GM12801 (cell line): ENCODE measurements around the gene INPP5D.

Source experiments
- TF ChIP-seq, protein P1 (sequence below): IDR thresholded peaks from one replicate; pipeline ENCODE4 v1.5.1; 2011; ENCODE audit warnings: control low read depth; ENCODE audit not compliant: insufficient read length; ENCODE audit errors: extremely low read depth

The INPP5D gene

DNA sequence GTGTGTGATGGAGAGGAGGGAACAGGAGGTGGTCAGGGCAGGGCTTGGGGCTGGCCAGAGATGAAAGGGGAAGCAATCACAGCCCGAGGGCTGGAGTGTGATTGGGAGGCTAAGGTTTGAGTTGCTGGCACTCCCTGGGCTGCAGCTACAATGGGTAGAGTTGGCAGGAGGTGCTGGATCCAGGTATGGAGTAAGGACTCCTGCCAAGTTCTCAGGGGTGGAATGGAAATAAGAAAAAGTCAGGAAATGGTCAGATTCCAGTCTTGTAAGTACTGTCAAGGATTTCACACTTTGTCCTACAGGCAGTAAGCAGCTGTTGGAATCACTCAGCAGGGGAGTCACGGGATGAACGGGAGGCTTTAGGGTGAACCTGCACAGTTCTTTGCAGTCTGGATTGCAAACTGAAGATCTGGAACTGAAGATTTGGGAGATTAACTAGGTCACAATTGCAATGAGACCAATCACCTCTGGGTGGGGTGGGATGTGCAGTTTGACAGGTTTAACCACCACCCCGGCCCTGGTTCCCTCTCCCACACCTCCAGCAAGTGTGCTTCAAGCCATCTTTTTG is 10.9 kb upstream of the INPP5D start:
- TF ChIP-seq, protein P1, sequence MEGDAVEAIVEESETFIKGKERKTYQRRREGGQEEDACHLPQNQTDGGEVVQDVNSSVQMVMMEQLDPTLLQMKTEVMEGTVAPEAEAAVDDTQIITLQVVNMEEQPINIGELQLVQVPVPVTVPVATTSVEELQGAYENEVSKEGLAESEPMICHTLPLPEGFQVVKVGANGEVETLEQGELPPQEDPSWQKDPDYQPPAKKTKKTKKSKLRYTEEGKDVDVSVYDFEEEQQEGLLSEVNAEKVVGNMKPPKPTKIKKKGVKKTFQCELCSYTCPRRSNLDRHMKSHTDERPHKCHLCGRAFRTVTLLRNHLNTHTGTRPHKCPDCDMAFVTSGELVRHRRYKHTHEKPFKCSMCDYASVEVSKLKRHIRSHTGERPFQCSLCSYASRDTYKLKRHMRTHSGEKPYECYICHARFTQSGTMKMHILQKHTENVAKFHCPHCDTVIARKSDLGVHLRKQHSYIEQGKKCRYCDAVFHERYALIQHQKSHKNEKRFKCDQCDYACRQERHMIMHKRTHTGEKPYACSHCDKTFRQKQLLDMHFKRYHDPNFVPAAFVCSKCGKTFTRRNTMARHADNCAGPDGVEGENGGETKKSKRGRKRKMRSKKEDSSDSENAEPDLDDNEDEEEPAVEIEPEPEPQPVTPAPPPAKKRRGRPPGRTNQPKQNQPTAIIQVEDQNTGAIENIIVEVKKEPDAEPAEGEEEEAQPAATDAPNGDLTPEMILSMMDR = no peak

DNA sequence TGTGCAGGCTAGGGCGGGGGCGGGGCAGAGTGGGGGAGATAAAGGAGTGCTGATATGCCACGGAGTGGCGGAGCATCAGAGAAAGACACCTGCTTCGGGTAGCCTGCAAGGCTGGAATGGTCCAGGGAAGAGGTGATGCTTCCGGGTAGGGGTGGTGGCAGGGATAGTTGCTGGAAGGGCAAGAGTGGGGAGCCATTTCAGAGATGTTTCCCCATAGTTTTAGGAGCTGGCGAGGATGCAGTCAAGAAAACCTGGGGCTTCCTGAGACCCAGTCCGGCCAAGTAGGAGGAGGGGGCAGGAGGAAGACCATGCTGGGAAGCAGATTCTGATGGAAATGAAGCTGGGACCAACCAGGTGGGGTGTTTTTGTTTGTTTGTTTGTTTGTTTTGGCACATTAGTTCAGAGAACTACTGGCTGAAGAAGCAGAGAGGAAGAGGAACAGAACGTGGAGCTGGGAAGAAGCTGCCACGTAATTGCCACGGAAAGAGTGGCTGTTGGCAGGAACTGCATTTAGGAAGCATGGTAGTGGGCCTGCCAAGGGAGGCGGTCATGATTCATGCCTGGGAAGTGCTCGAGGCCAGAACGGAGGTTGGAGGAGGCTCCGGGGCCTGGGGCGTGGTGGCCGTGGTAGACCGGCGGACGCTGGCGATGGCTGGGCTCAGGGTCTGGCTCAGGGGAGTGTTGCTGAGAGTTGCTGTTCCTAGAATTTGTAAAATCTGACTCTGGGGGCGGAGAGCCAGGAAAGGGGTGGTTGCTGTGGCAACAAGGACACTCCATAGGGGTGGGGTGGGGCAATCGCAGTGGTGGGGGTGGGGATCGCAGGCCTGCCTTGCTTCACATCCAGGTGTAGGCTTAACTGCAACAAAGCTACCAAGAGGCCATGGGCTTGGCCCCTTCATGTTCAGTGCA is 8.6 kb upstream of the INPP5D start:
- TF ChIP-seq, protein P1 = no peak

DNA sequence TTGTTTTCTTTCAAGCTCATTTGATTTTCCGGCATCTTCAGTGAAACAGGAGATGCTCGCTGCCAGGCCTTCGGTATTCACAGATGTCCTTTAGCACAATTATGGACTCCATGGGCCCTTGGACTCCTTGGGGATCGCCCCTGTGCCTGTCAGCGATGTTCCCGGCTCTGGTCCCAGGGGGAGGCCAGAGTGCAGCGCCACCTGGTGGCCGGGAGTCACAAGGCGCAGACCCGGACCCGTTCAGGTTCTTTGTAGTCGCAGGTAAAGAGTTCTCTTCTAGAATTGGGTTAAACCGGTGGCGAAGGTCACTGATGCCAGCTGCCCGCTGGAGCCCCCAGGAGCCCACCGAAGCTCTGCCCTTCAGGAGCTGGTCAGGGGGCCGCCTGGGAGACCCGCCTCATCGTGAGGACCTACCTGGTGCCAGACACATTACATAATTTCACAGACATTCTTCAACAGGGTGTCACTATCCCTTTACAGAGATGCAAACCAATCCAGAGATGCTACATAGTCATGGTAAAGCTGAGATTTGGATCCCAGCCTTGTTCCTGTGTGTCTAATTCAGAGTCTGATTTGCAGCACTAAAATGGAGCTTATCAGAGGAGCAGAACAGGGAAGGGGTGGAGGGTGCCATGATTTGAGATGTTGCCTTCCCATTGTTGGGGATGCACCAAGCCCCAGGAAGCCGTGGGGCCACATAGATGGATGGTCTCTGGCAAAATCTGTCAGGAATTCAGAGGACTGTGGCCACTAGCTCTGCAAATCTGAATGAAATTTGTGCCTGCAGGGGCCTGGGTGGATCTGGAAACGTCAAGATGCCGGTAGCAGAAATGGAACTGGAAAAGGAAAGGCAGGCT is 6.0 kb upstream of the INPP5D start:
- TF ChIP-seq, protein P1 = no peak

DNA sequence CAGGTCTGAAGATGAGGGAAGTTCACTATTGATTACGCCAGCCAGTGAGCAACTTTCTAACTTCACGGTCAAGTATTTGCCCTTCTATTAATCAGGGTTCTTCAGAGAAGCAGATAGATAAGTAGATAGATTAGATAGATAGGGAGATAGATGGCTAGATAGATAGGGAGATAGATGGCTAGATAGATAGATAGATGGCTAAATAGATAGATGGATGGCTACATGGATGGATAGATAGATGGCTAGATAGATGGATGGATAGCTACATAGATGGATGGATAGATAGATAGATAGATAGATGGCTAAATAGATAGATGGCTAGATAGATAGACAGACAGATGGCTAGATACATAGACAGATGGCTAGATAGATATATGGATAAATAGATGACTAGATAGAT is 4.8 kb upstream of the INPP5D start:
- TF ChIP-seq, protein P1 = no peak

DNA sequence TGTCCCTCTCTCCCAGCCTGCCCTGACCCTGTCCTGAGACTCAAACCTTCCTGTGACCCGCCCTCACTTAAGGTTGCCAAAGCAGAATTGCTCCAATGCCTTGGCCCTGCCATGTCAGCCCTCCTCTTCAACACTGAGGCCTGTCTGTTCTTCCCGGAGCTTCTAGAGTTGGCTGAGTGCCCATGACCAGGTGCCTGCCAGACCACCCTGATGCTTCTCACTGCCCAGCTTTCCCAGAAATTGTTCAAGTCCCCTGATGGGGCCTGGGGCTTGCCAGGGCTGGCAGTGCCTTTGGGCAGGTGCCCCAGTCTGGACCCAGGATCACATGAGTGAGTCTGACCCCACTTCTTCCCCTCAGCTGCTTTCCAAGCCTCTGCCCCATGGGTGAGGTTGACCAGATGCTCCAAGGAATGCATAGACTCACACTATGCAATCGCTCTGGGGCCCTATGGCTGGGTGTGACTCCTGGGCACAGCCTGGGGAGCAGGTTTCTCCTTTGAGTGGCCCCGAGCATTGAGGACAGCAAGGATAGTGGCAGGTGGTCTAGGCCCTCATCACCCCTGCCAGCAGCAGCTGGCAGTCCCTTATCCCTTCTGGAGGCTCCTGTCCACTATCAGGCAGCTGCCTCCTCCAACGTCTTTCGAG is 3.1 kb upstream of the INPP5D start:
- TF ChIP-seq, protein P1 = no peak

DNA sequence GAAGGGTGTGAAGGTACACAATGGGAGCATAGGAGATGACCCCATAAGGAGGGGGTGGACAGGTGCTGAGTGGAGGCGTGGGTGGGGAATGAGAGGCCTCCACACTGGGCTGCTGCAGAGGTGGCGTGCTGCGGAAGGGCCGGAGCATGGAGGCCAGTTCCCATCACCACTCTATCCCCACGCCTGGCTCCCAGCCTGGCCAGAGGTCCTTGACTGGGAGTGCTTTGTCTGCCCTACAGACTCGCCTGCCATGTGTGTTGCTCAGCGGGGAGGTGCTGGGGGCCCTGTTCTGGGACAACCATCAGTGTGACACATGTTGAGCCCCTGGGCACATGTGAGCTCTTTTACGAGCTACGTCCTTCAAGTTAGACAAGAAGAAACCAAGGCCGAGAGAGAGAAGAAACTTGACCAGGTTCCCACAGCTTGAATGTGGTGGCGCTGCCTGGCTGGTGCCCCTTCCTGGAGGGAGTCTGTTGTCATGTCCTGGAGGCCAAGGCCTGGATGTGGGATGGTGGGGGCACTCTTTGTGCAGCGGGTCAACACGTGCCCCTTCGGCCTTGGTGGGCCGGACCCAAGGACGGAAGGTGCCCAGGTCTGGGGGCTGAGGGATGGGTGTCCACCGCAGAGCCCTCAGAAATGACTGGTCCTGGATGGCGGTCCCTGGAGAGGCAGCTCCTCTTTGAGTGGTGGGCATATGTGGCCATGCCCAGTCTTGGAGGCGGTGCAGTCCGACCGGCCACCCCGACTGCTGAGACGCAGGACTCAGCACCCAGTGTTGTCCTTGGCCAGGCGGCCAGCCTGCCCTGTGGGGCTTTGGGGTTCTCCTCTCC is 1.2 kb upstream of the INPP5D start:
- TF ChIP-seq, protein P1 = no peak
